HG02870 (cell line): ENCODE results near the gene SREBF2.
"Not testable (repeated sequence)": the region's sequence is repeated elsewhere in the genome, so short reads cannot be mapped to it uniquely, and the experiment has no call there.

Experiments used
- ATAC-seq: cut with Tn5 transposase; IDR thresholded peaks from one replicate; pipeline ENCODE4 v1.9.1; 2021; ENCODE audit warnings: mild to moderate bottlenecking, moderate library complexity; ENCODE audit not compliant: unreplicated experiment

SREBF2 gene

DNA sequence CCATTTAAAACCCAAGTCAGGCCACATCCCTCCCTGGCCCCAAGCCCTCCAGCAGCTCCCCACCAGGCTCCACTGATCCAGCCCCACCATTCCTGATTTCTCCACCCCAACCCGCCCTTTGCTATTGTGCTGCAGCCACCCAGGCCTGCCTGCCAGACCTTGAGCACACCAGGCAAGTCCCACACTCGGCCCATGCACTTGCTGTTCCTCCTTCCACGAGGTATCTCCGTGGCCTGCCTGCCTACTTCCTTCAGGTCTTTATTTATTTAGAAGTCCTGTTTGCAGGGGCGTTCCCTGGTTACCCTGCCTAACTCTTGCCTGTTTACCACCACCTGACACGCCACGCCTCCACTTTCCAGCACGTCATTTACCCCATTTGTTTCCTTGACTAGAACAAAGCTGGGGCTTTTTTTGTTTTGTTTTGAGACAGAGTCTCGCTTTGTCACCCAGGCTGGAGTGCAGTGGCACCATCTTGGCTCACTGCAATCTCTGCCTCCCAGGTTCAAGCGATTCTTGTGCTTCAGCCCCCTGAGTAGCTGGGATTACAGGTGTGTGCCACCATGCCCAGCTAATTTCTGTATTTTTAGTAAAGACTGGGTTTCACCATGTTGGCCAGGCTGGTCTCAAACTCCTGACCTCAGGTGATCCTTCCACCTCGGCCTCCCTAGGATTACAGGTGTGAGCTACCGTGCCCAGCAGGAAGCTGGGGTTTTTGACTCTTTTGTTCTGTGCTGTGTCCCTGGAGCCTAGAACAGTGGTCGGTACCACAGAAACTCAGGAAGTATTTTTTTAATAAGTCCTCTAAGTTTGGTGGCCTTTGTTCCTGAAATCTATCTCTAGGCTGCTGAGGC, 107.3 kb downstream of the SREBF2 start:
- ATAC-seq = peak; percentile 53

DNA sequence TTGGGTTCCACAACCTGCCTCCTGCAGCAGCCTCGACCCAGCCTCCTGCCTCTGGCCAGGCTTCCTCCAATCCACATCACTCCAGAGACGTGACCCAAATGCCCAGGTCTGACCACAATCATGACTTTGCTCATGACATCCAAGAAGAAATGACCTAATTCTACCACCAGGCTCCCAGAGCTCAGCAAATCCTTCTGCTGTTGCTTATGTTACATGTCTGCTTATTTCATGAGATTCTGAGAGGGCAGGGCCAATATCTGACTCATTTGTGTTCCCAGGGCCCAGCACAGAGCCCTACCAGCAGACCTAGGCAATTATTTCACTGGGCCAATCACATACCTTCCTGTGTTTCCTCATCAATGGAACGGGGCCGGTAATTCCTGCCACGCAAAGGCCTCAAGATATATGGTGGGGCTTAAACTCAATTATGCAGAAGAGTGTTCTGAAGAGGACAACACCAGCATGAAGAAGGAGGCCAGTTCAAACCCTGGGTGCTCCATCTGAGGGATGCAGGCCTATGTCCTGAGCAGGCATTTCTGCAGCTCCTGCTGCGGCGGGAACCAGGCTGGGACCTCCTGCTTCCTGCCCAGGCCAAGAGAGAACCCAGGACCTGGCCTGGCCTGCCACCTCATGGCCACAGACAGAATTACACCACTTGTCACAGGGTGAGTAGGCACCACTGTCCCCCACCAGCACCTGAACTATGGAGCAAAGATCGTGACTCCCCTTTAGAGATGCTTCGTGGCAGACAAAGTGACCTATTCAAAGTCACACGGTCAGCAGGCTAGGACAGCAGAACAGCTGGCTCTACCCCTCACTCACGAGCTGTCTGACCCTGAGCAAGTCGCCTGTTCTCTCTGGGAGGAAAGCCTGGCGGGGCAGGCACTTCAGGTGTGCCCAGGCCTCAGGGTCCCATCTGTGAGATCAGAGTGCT, 108.2 kb downstream of the SREBF2 start:
- peak; percentile 35 for ATAC-seq

DNA sequence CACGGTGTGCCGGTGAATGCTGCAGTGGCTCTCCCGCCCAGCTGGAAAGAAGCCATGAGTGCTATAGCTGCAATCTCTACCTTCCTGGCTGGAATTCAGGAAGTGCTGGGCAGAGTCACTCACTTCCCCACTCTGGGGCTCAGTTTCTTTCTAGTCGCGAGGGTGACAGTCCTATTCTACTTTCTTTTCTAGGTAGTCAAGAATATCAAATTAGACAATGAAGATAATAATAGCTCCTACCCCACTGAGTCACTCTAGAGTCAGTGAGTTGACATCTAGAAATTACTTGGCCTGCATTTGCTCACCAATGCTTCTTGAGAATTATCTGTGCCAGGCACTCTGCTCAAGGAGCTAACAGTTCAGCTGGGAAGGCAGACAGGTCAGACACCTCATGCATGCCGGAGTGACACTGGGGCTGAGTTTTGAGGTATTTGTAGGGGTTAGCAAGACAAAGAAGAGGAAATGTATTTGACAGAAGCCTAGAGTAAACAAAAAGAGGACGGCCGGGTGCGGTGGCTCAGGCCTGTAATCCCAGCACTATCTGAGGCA, 110.8 kb downstream of the SREBF2 start:
- ATAC-seq = no peak

DNA sequence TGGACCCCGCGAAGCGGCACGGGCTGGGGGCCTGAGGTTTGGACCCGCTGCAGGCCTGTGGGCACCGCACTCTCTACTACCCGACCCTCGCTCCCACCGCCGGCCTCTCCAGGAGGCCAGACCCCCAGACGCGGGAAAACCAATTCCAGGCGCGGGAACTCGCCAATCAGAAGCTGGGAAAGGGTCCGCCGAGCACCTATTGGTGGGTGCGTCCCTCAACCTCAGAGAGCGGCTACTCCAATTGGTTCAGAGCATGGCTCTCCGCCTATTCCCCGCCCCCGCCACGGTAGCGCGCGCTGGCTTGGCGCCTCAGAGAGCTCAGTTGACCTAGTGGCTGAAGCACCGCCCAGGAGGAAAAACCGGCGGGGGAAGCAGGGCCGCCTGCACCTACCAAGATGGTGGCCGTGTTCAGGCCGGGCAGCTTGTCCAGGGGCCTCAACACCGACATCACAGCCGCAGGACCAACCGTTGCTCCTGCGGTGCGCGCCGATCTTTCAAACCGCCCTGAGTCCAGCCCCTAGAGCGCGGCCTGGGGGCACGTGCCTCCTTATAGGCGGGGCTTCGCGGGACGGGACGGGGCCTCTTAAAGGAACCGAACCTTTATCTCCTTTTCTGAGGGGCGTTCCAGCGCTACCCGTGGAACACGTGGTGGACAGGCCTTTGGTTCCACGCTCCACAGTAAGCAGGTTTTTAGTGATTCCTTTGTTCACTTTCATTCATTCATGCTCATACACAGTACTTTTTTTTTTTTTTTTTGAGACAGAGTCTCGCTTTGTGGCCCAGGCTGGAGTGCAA, 113.9 kb downstream of the SREBF2 start, which contains the start of gene CENPM:
Gene CENPM (minus strand): TSS at position 524 of the 795 bp plus-strand sequence. CDS start 76 bp downstream, at position 448.
- peak; percentile 79 for ATAC-seq

DNA sequence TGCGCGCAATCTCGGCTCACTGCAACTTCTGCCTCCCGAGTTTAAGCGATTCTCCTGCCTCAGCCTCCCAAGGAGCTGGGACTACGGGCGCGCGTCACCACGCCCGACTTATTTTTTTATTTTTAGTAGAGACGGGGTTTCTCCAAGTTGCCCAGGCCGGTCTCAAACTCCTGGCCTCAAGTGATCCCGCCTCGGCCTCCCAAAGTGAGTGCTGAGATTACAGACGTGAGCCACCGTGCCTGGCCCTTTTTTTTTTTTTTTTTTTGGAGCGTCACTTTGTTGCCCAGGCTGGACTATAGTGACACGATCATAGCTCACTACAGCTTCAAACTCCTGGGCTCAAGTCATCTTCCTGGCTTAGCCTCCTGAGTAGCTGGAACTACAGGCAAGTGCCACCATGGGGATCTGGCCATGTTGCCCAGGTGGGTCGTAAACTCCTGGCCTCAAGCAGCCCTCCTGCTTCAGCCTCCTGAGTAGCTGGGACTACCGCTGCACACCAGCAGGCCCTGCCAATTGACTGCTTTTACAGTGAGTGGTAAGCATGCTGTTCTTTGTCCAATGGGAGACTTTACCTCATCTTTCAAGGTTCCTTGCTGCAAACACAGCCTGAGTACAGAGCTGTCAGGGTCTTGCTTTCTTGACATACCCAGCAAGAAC, 114.6 kb downstream of the SREBF2 start:
- no peak for ATAC-seq

DNA sequence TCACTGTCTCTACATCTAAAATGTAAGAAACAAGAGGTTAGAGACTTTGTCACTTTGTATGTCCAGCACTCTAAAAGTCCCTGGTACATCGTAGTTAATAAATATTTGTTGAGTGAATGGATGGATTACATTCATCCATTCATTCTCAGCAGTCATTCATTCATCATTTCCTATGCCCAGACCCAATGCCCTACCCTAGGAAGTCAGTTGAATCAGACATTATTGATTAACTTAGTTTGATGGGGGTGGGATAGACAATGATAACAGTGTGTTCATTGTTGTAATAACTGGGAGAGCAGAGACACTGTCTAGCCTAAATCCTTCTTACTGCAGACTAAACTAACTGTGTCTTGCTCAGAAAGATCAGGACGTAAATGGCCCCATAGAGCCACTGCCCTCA, 115.2 kb downstream of the SREBF2 start:
- no peak for ATAC-seq

DNA sequence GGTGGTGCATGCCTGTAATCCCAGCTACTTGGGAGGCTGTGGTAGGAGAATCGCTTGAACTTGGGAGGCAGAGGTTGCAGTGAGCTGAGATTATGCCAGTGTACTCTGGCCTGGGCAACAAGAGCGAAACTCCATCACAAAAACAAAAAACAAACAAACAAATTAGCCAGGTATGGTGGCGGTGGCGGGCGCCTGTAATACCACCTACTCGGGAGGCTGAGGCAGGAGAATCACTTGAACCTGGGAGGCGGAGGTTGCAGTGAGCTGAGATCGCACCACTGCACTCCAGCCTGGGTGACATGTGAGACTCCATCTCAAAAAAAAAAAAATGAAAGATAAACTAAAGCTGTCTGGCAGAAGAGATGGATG, 116.0 kb downstream of the SREBF2 start:
- ATAC-seq = not testable (repeated sequence)

DNA sequence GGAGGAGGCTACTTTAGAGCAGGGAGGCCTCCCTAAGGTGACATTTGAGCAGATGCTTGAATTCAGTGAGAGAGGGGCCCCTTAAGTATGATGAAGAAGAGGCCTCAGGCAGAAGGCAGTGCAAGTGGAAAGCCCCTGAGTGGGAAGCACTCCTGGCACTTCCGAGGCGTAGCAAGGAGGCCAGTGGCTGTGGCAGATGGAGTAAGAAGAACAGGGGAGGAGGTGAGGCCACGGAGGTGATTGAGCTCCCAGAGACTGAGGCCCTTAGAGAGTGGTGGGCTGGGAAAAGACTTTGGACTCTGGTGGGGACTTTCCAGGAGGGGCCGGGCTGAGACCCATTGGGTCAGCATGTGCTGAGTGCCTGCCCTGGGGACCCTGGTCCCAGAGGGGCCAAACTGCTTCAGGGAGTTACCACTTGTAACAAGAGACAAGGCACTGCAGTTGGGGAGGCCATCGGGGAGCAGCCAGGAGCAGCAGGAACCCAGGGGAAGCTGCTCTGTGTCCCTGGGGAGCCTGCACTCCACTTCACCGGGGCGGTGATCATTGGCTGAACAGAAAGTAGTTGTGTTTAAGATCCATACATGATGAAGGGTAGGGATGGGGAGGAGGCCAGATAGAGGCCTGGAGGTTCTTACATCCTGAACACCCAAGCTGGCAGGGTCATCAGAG, 116.5 kb downstream of the SREBF2 start:
- ATAC-seq = no peak

DNA sequence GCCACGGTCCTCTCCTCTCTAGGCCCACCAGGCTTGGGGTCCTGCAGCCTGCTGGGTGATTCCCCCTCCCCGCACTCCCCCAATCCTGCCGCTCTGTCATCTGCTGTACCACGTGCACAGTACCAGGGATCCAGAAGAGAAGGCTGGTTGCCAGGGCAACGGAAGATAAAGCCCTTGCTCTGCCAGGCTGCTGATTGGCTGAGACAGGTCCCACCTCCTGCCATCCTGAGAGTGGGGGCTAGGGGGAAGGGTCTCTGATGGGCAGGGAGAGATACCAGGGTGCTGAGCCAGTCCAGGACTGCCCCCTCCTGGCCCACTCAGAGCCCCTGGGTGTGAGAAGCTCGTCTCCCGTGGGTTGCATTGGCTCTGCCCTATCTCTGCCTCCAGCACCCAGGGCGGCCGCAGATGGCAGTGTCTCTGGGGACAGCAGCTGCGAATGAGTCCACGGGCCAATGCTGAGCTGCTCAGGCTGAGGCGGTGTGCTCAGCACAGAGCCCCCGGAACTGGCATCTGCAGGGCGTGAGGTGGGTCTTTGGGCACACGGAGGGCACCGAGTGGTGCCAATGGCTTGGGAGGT, 119.1 kb downstream of the SREBF2 start, which contains the start of gene SMIM45:
Gene SMIM45 (plus strand): TSS at position 253 of the 577 bp plus-strand sequence.
- no peak for ATAC-seq

DNA sequence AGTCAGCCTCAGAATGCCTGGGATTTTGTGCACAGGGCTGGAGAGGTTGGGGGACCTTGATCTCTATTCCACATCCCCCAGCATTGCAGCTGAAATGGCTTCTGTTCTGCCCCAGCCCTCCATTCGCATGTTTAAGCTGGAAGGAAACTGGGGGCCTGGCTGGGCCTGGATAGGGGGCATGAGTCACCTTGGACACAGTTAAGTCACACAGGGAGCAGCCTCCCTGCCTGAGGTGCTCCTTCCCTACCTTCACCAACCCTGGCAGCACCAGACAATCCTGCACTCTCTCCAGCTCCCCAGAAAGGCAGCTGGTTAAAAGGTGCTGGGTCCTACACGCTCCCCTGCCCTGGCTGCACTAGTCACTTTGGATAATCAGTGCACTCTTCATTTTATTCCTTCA, 119.8 kb downstream of the SREBF2 start:
- ATAC-seq = no peak
